RWPE1 (cell line): ENCODE data around the gene PIN1.

Source experiments
- CTCF ChIA-PET: fragments of 350-600 bp; sonication (Branson Sonifier 250); formaldehyde crosslinking; extraction: SDS; loops from one replicate; lab custom pipeline; 2021; lab: Yijun Ruan, JAX
- POLR2A ChIA-PET: fragments of 400-600 bp; formaldehyde crosslinking; extraction: SDS; loops from one replicate; lab custom pipeline; 2020; ENCODE audit warnings: antibody characterized with exemption; ENCODE audit not compliant: low non-redundant PET; lab: Yijun Ruan, JAX
- DNase-seq: peaks from one replicate; pipeline ENCODE4 v3.0.0; 2012; ENCODE audit warnings: low spot score
- H3K27ac ChIP-seq: fragments of 450-650 bp; 2 replicates; pipeline ENCODE4 v1.5.1; 2017
- CTCF ChIP-seq: fragments of 450-650 bp; conservative IDR thresholded peaks from 2 replicates; pipeline ENCODE4 v1.5.1; 2017; ENCODE audit warnings: low read depth, mild to moderate bottlenecking

PIN1 gene

GRCh38 chr19:9856609-9857008, 21.5 kb downstream of the PIN1 start:
- POLR2A ChIA-PET = no interaction called here
- no peak for DNase-seq
- no peak for TF ChIP-seq CTCF
- CTCF ChIA-PET = no interaction called here
- no peak overlapping the region for H3K27ac ChIP-seq

- TF ChIP-seq CTCF = no peak
- no peak for DNase-seq
- no peak overlapping the region for H3K27ac ChIP-seq
- ChIA-PET POLR2A (no interaction called here), CTCF (no interaction called here)
Measured at GRCh38 chr19:9857076-9857721, 22.1 kb downstream of the PIN1 start.

- no peak for DNase-seq
- ChIA-PET CTCF (interaction anchor here (0.5 to 0.8 kb wide), 2 partner anchors 11 to 20 kb away, joined by 3 read pairs; no protein-coding TSS in a partner anchor), POLR2A (interaction anchor here (0.6 kb wide), 1 partner anchor 17 kb away, joined by 6 read pairs; no protein-coding TSS in a partner anchor)
- H3K27ac ChIP-seq = no peak overlapping the region
- TF ChIP-seq CTCF = no peak
Measured at GRCh38 chr19:9857920-9858746, 23.0 kb downstream of the PIN1 start.

GRCh38 chr19:9858766-9859165, 23.6 kb downstream of the PIN1 start:
- POLR2A ChIA-PET = no interaction called here
- DNase-seq = no peak
- H3K27ac ChIP-seq = no peak overlapping the region
- TF ChIP-seq CTCF = no peak
- CTCF ChIA-PET = interaction anchor here (0.5 to 0.8 kb wide), 2 partner anchors 11 to 19 kb away, joined by 3 read pairs; no protein-coding TSS in a partner anchor

GRCh38 chr19:9860407-9860806, 25.3 kb downstream of the PIN1 start:
- CTCF ChIA-PET = interaction anchor here (0.6 kb wide), 2 partner anchors 54 to 390 kb away, joined by 3 to 4 read pairs; no protein-coding TSS in a partner anchor

More at GRCh38 chr19:9860407-9860806, 25.3 kb downstream of the PIN1 start:
- no peak for TF ChIP-seq CTCF
- no peak overlapping the region for H3K27ac ChIP-seq
- POLR2A ChIA-PET = no interaction called here
- no peak for DNase-seq
